HCT116 (cell line): ENCODE measurements around the gene SELENOS. TPM values are rescaled to one million over a fixed set of nuclear protein-coding genes. Genes with fewer than 3 reads are reported as not detected.

Experiments
- ATAC-seq: fragments of 200-7000 bp; cut with Tn5 transposase; 2 replicates; pipeline ENCODE4 v1.9.1; 2020; ENCODE audit warnings: mild to moderate bottlenecking, moderate library complexity
- BruUV-seq: library from RNA; stranded (reverse); fragments of 400-500 nt; replicated peaks from 2 replicates; lab custom pipeline; 2021; lab: Mats Ljungman, UMichigan
- CTCF ChIA-PET: fragments of 300-600 bp; sonication (Branson Sonifier 250); formaldehyde crosslinking; loops from one replicate; lab custom pipeline; 2021; ENCODE audit warnings: antibody characterized with exemption; lab: Charles Lee
- POLR2A ChIA-PET: fragments of 300-600, 350-600 bp; sonication (Branson Sonifier 250); formaldehyde crosslinking; loops from one replicate; lab custom pipeline; 2021; ENCODE audit warnings: antibody characterized with exemption; lab: Charles Lee
- RAD21 ChIA-PET, 2 experiments: fragments of 300-600 bp; sonication (Branson Sonifier 250); formaldehyde crosslinking; loops; one replicate each; lab custom pipeline; 2023; ENCODE audit warnings: low total read pairs in 2 of 2; ENCODE audit not compliant: uncharacterized antibody in 2 of 2, unreplicated experiment in 2 of 2, low non-redundant PET in 1 of 2; lab: Charles Lee
- DNase-seq: peaks from one replicate; pipeline ENCODE4 v3.0.0-alpha.2; 2010; ENCODE audit warnings: low read depth, low spot score
- H2AFZ ChIP-seq: fragments of 200-600 bp; shearing (Covaris generic), sonication (generic); 2 replicates; pipeline ENCODE4 v1.6.1; 2017; ENCODE audit warnings: low read depth, mixed run types, mixed read lengths, antibody characterized with exemption, low read length; ENCODE audit not compliant: poor library complexity, severe bottlenecking
- H3K27ac ChIP-seq: 2 replicates; pipeline ENCODE4 v1.5.1; 2012; ENCODE audit warnings: low read depth, low read length
- H3K27me3 ChIP-seq: fragments of 200-600 bp; sonication (generic); 2 replicates; pipeline ENCODE4 v1.6.1; 2016; ENCODE audit warnings: mixed run types, low read length, mixed read lengths; ENCODE audit not compliant: insufficient read depth
- H3K36me3 ChIP-seq, 2 experiments: fragments of 200-500 bp in 1 of 2; fragments of 200-600 bp in 1 of 2; sonication (Bioruptor generic) in 1 of 2; sonication (generic) in 1 of 2; 2 replicates each; pipeline versions ENCODE4 v1.5.1 to v1.6.1; 2014 to 2016; ENCODE audit warnings: low read length in 2 of 2, inconsistent platforms in 1 of 2, mixed read lengths in 1 of 2, mixed run types in 1 of 2; ENCODE audit not compliant: insufficient read depth in 2 of 2, control insufficient read depth in 1 of 2
- H3K4me1 ChIP-seq, 2 experiments: fragments of 200-600 bp in 1 of 2; sonication (generic) in 1 of 2; 2 replicates each; pipeline versions ENCODE4 v1.5.1 to v1.6.1; 2012 to 2017; ENCODE audit warnings: low read length in 2 of 2, inconsistent platforms in 1 of 2, mild to moderate bottlenecking in 1 of 2, mixed read lengths in 1 of 2, mixed run types in 1 of 2, moderate library complexity in 1 of 2; ENCODE audit not compliant: insufficient read depth in 2 of 2, control insufficient read depth in 1 of 2
- H3K4me2 ChIP-seq: fragments of 200-600 bp; sonication (generic); 2 replicates; pipeline ENCODE4 v1.6.1; 2017; ENCODE audit warnings: mixed run types, low read length, mixed read lengths
- H3K4me3 ChIP-seq, 2 experiments: fragments of 200-600 bp in 1 of 2; sonication (generic) in 1 of 2; replicated peaks in 1 of 2; 2 replicates each; pipeline ENCODE4 v1.5.1; 2011 to 2016; ENCODE audit warnings: low read length in 2 of 2, control low read depth in 1 of 2, low read depth in 1 of 2, mild to moderate bottlenecking in 1 of 2, mixed read lengths in 1 of 2, mixed run types in 1 of 2
- H3K79me2 ChIP-seq: fragments of 200-600 bp; sonication (generic); 2 replicates; pipeline ENCODE4 v1.6.1; 2017; ENCODE audit warnings: mild to moderate bottlenecking, mixed run types, low read length, moderate library complexity, mixed read lengths; ENCODE audit not compliant: insufficient read depth
- H3K9ac ChIP-seq: fragments of 200-600 bp; sonication (generic); 2 replicates; pipeline ENCODE4 v1.6.1; 2016; ENCODE audit warnings: low read length, mixed read lengths
- H3K9me2 ChIP-seq: fragments of 200-600 bp; sonication (generic), shearing (Covaris generic); 2 replicates; pipeline ENCODE4 v1.6.1; 2017; ENCODE audit warnings: mixed run types, mild to moderate bottlenecking, moderate library complexity; ENCODE audit not compliant: insufficient read depth
- H3K9me3 ChIP-seq, 2 experiments: fragments of 200-500 bp in 1 of 2; fragments of 200-600 bp in 1 of 2; sonication (Bioruptor generic) in 1 of 2; sonication (generic) in 1 of 2; 2 replicates each; pipeline ENCODE4 v1.6.1; 2014 to 2017; ENCODE audit warnings: low read length in 2 of 2, mixed read lengths in 2 of 2, inconsistent platforms in 1 of 2, low read depth in 1 of 2, mild to moderate bottlenecking in 1 of 2, mixed run types in 1 of 2, moderate library complexity in 1 of 2; ENCODE audit not compliant: control insufficient read depth in 1 of 2, insufficient read depth in 1 of 2
- H4K20me1 ChIP-seq: fragments of 200-600 bp; sonication (generic), shearing (Covaris generic); 2 replicates; pipeline ENCODE4 v1.6.1; 2017; ENCODE audit warnings: mixed run types, mild to moderate bottlenecking, moderate library complexity; ENCODE audit not compliant: insufficient read depth
- CEBPB ChIP-seq: IDR thresholded peaks from 2 replicates; pipeline ENCODE4 v1.6.1; 2012; ENCODE audit warnings: low read depth
- ELF1 ChIP-seq: IDR thresholded peaks from 2 replicates; pipeline ENCODE4 v1.6.1; 2012; ENCODE audit warnings: low read depth, borderline replicate concordance
- EZH2 ChIP-seq: fragments of 200-600 bp; sonication (generic); IDR thresholded peaks from 2 replicates; pipeline ENCODE4 v1.6.1; 2017; ENCODE audit warnings: antibody characterized with exemption, mixed run types
- EZH2phosphoT487 ChIP-seq: fragments of 200-600 bp; IDR thresholded peaks from 2 replicates; pipeline ENCODE4 v1.6.1; 2018; ENCODE audit warnings: antibody characterized with exemption, borderline replicate concordance
- FOSL1 ChIP-seq: IDR thresholded peaks from 2 replicates; pipeline ENCODE4 v1.6.1; 2012; ENCODE audit warnings: low read depth
- JUND ChIP-seq: IDR thresholded peaks from 2 replicates; pipeline ENCODE4 v1.6.1; 2012
- MAX ChIP-seq: IDR thresholded peaks from 2 replicates; pipeline ENCODE4 v1.6.1; 2012
- RAD21 ChIP-seq: IDR thresholded peaks from 2 replicates; pipeline ENCODE4 v1.6.1; 2012; ENCODE audit warnings: low read depth, mild to moderate bottlenecking
- SP1 ChIP-seq: IDR thresholded peaks from 2 replicates; pipeline ENCODE4 v1.6.1; 2012; ENCODE audit warnings: low read depth
- TCF7L2 ChIP-seq: IDR thresholded peaks from 2 replicates; pipeline ENCODE4 v1.7.0; 2011; ENCODE audit warnings: borderline replicate concordance, inconsistent platforms; ENCODE audit not compliant: insufficient read depth, insufficient read length; ENCODE audit errors: extremely low read depth
- ZBTB33 ChIP-seq: IDR thresholded peaks from 2 replicates; pipeline ENCODE4 v1.6.1; 2011; ENCODE audit warnings: mild to moderate bottlenecking, low read length, moderate library complexity; ENCODE audit not compliant: insufficient replicate concordance; ENCODE audit errors: extremely low read depth
- intact Hi-C: fragments of 100-400 bp; cut with micrococcal nuclease; formaldehyde crosslinking; loops from 2 replicates; pipeline ENCODE4 v1.10.0; 2022
- total RNA-seq: library from RNA; stranded (reverse); gene quantifications from one replicate; pipeline ENCODE4 v1.2.1, GENCODE V29; 2021; ENCODE audit not compliant: unreplicated experiment
- TF ChIP-seq, protein P1 (sequence below), 3 experiments: fragments of 200-600 bp in 1 of 3; sonication (generic) in 1 of 3; IDR thresholded peaks in 2 of 3; conservative IDR thresholded peaks in 1 of 3; 2 replicates each; pipeline ENCODE4 v1.5.1; 2012 to 2017; ENCODE audit warnings: low read depth in 2 of 3, low read length in 2 of 3, antibody characterized with exemption in 1 of 3, borderline replicate concordance in 1 of 3, control low read depth in 1 of 3, mild to moderate bottlenecking in 1 of 3, mixed read lengths in 1 of 3, mixed run types in 1 of 3, moderate library complexity in 1 of 3; ENCODE audit not compliant: insufficient read depth in 1 of 3

SELENOS gene
- total RNA-seq, 1 experiment from 2014 or later: 45.6 TPM

DNA sequence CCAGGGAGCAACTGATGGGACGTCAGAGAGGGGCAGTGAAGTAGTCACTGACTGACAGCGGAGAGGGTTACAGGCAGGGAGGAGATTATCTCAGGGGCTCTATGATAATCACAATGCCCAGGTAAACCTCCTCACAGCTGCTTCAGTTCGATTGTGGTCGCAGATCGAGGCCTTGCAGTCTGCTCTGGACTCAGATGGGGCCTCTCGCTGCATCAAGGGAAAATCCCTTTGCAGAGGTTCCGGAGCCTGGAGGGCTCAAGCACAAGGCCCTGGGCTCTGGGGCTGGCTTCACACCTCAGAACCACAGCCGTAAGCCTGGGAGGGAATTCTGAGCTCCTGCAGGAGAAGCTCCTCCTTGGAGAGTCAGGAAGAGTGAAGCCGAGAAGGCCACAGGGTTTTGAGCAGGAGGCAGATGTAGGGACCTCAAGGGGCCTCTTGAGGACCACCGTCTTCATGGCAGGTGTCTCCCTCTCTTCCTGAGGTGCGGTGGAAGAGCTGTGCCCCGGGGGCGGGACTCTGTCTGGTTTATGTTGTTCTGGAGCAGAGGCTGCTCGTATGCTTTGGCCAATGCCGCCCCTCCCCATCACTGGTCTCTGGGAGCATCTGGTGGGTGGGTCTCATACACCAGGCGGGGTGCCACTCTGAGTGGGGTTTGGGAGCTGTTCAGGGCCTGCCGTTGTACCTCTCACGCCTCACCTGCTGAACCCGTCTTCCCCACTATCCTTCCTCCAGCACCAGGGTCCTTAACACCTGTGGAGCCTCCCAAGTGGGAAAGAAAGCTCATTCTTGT, 37.2 kb upstream of the SELENOS start (continued):
- TF ChIP-seq EZH2: no peak
- TF ChIP-seq CEBPB: no peak
- TF ChIP-seq SP1: no peak
- no peak for TF ChIP-seq JUND
- no peak for TF ChIP-seq ZBTB33

DNA sequence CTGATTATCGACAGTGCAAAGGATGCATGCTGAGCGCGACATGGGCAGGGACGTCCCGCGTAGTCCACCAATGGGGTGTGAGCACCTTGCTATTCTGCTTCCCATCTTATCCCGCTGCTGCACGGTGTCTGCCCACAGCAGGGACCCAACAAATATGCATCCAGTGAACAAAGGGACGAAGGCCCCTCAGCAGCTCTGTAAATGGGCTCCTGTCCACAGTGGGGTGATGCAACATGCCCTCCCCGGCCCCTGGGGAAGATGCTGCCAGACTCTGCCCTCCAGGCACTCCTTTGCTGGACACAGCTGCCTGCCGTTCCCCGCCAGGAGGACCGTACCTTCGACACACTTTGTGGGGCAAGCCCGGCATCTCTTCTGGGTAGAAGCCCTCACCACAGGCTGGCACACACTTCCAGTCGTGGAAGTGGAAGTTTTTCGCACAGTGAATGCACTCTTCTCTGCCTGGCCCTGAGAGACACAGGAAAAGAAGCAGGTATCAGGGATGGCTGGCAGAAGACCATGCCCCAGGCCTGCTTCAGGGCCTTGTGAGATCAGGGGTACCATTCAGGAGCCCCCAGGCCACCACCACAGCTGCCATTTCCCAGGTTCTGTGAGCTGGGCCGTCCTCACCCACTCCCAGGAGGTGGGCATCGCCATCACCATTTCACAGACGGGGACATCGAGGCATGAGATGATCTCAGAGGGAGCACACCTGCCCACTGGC, 35.9 kb upstream of the SELENOS start:
- Histone ChIP-seq H2AFZ (no peak overlapping the region), H4K20me1 (no peaks in the 10 kb centered on the region), H3K79me2 (no peaks in the 10 kb centered on the region), H3K4me1 (no peaks in the 10 kb centered on the region), H3K9me2 (no peaks in the 10 kb centered on the region), H3K9me3 (no peaks in the 10 kb centered on the region), H3K4me2 (no peak overlapping the region), H3K9ac (no peak overlapping the region), H3K36me3 (no peaks in the 10 kb centered on the region), H3K27ac (no peak overlapping the region), H3K4me3 (no peak overlapping the region), H3K27me3 (no peaks in the 10 kb centered on the region)
- no peak for TF ChIP-seq RAD21
- no peak for TF ChIP-seq ELF1
- no peak for TF ChIP-seq TCF7L2
- no peak for TF ChIP-seq FOSL1
- TF ChIP-seq, protein P1, sequence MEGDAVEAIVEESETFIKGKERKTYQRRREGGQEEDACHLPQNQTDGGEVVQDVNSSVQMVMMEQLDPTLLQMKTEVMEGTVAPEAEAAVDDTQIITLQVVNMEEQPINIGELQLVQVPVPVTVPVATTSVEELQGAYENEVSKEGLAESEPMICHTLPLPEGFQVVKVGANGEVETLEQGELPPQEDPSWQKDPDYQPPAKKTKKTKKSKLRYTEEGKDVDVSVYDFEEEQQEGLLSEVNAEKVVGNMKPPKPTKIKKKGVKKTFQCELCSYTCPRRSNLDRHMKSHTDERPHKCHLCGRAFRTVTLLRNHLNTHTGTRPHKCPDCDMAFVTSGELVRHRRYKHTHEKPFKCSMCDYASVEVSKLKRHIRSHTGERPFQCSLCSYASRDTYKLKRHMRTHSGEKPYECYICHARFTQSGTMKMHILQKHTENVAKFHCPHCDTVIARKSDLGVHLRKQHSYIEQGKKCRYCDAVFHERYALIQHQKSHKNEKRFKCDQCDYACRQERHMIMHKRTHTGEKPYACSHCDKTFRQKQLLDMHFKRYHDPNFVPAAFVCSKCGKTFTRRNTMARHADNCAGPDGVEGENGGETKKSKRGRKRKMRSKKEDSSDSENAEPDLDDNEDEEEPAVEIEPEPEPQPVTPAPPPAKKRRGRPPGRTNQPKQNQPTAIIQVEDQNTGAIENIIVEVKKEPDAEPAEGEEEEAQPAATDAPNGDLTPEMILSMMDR (IDR thresholded peaks at IDR 0.05 in 2 of 3, conservative IDR thresholded peaks at IDR 0.05 in 1 of 3; ENCODE audit: borderline replicate concordance in 1 of 3, insufficient read depth in 1 of 3, low read depth in 2 of 3, low read length in 2 of 3): no peak
- no peak for TF ChIP-seq MAX
- no peak for TF ChIP-seq EZH2phosphoT487
- no peak for DNase-seq
- intact Hi-C loops: no loop called here
- BruUV-seq: no TSS peak
- RAD21 ChIA-PET: no interaction called here
- CTCF ChIA-PET: interaction anchor here (0.6 kb wide), 1 partner anchor 13 kb away, joined by 3 read pairs; no protein-coding TSS in a partner anchor
- ATAC-seq: no peak
- POLR2A ChIA-PET: no interaction called here
